ENCODE data around the gene SYNDIG1. TPM values are rescaled to one million over a fixed set of nuclear protein-coding genes. Genes with fewer than 3 reads are reported as not detected.

SYNDIG1 gene
- total and polyA plus RNA-seq, 9 of the 15 experiments (the other 6 are each of a cell fraction or from before 2014, with no cell fraction given) = not detected

GRCh38 chr20:24585796-24586522, 116.5 kb downstream of the SYNDIG1 start:
- Histone ChIP-seq H3K9me1 (ENCODE audit: control insufficient read depth, insufficient read depth, low read length) (no peaks in the 10 kb centered on the region), H3K4me1 (replicated peaks in 1 of 2; ENCODE audit: control insufficient read depth in 2 of 2, insufficient read depth in 2 of 2, low read length in 2 of 2) (no peaks in the 10 kb centered on the region; a peak in 1 of 5 replicates), H3K4me3 (no peak overlapping the region), H3K79me2 (ENCODE audit: control insufficient read depth, insufficient read depth, low read length) (no peaks in the 10 kb centered on the region), H3K36me3 (ENCODE audit: control insufficient read depth, insufficient read depth, low read length) (no peaks in the 10 kb centered on the region), H3K27ac (ENCODE audit: extremely low read depth, low read depth, low read length) (no peak overlapping the region), H3K4me2 (ENCODE audit: insufficient read depth, low read length) (no peak overlapping the region), H3K9ac (ENCODE audit: insufficient read depth in 1 of 2, low read depth in 2 of 2, low read length in 2 of 2) (no peak overlapping the region), H4K20me1 (replicated peaks; ENCODE audit: control insufficient read depth, insufficient read depth, low read length) (no peaks in the 10 kb centered on the region), H3K9me3 (replicated peaks; ENCODE audit: control insufficient read depth, insufficient read depth, low read depth, low read length) (no peaks in the 10 kb centered on the region), H2AFZ (ENCODE audit: low read depth, low read length) (no peak overlapping the region), H3K27me3 (ENCODE audit: control insufficient read depth in 2 of 2, insufficient read depth in 2 of 2, low read length in 2 of 2) (peaks cover 0 to 7% of the 10 kb centered on the region in 2 experiments; a peak in 1 of 5 replicates)
- DNase-seq (ENCODE audit: extremely low read depth in 1 of 4, low spot score in 3 of 4) = no peak
- BruUV-seq (replicated peaks) = no TSS peak
- in situ Hi-C loops (cut with MboI) (no loop called here), intact Hi-C loops (cut with micrococcal nuclease) (no loop called here)
- ChIA-PET POLR2A (interaction anchor here (0.6 kb wide), 1 partner anchor 160 kb away, joined by 3 read pairs; no protein-coding TSS in a partner anchor), CTCF (ENCODE audit: low intra/inter-chr PET ratio) (interaction anchor here (0.6 kb wide), 1 partner anchor 195 kb away, joined by 3 read pairs; no protein-coding TSS in a partner anchor)
- TF ChIP-seq ZNF699 (CRISPR knock-in tag; IDR thresholded peaks at IDR 0.05; ENCODE audit: insufficient replicate concordance) = no peak
- no peak for TF ChIP-seq RB1 (IDR thresholded peaks at IDR 0.05; ENCODE audit: low read depth)
- TF ChIP-seq ZNF133 (CRISPR knock-in tag; IDR thresholded peaks at IDR 0.05) = no peak
- TF ChIP-seq SNRNP70 (optimal IDR thresholded peaks at IDR 0.05; ENCODE audit: low read depth, low read length) = no peak
- no peak for TF ChIP-seq ZNF512 (tag; IDR thresholded peaks at IDR 0.05)
- TF ChIP-seq NFXL1 (CRISPR knock-in tag; IDR thresholded peaks at IDR 0.05) = no peak
- TF ChIP-seq ZNF445 (CRISPR knock-in tag; IDR thresholded peaks at IDR 0.05; ENCODE audit: low read depth) = no peak
- no peak for TF ChIP-seq NFIC (IDR thresholded peaks at IDR 0.05)
- TF ChIP-seq SMARCC2 (IDR thresholded peaks at IDR 0.05; ENCODE audit: low read depth) = no peak
- TF ChIP-seq SNIP1 (IDR thresholded peaks at IDR 0.05; ENCODE audit: low read depth) = no peak
- no peak for TF ChIP-seq STAT6 (CRISPR knock-in tag; IDR thresholded peaks at IDR 0.05)
- no peak for TF ChIP-seq TAF1 (IDR thresholded peaks at IDR 0.05; ENCODE audit: control insufficient read depth, extremely low read depth, insufficient read depth, low read length, severe bottlenecking)
- no peak for TF ChIP-seq ZBTB7A (IDR thresholded peaks at IDR 0.05; ENCODE audit: borderline replicate concordance, control insufficient read depth, low read depth, low read length)
- no peak for TF ChIP-seq ZNF316 (IDR thresholded peaks at IDR 0.05)
- TF ChIP-seq E2F4 (CRISPR knock-in tag; IDR thresholded peaks at IDR 0.05; ENCODE audit: low read depth) = no peak
- TF ChIP-seq ZNF561 (CRISPR knock-in tag; conservative IDR thresholded peaks at IDR 0.05) = no peak
- no peak for ATAC-seq
- WGBS (ENCODE audit: insufficient coverage, low coverage, missing lambda C conversion rate) = 0% methylated on average over 6 of the region's 10 CpGs
- FAIRE-seq = no peak
